Stimulated activated CD4-positive, alpha-beta T cell treated with anti-CD3 and anti-CD28 coated beads, Interleukin-4, amount 100 ng/mL, for 1 hour (primary cell): ENCODE measurements around the gene FGFBP1.

Experiments
- DNase-seq: peaks from one replicate; pipeline ENCODE4 v3.0.0-alpha.2; 2020

FGFBP1 gene

GRCh38 chr4:15910155-15910940 lies 28.2 kb downstream of the FGFBP1 start:
- DNase-seq = no peak

DNA sequence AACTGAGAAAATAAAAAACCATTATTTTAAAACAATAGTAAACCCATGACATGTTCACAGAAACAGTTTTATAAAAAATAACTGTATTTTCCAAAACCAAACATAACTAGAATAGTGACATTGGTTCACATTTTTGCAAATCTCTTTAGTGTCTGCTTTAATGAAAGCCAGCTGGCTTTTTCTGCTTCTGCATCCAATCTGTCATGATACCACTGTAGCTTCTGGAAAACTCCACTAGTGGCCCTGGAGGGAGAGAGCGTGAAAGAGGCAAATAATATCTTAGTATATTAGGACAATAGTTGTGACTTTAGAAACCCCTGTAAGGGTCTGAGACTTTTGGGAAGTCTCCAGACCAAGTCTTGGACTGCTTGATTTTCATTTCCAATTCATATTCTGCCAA lies 31.1 kb downstream of the FGFBP1 start:
- DNase-seq = no peak

- peak; percentile 8 for DNase-seq
Measured at GRCh38 chr4:15906020-15906443, 32.5 kb downstream of the FGFBP1 start.

DNA sequence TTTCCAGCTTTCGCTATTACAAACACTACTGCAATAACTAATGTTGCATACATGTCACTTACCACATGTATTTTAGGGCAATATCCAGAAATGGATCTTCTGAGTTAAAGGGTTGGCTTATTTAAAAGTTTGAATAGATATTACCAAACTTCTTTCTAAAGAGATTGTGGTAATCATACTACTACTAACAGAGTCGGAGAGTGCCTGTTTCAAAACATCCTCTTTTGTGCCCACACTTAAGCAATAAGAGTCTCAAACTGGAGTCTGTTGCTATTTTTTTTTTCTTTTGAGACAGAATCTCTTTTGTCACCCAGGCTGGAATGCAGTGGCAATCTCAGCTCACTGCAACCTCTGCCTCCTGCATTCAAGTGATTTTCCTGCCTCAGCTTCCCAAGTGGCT lies 35.8 kb downstream of the FGFBP1 start:
- DNase-seq = no peak

GRCh38 chr4:15901998-15902397 lies 36.5 kb downstream of the FGFBP1 start:
- DNase-seq = no peak

GRCh38 chr4:15901007-15901406 lies 37.5 kb downstream of the FGFBP1 start:
- DNase-seq = no peak

DNA sequence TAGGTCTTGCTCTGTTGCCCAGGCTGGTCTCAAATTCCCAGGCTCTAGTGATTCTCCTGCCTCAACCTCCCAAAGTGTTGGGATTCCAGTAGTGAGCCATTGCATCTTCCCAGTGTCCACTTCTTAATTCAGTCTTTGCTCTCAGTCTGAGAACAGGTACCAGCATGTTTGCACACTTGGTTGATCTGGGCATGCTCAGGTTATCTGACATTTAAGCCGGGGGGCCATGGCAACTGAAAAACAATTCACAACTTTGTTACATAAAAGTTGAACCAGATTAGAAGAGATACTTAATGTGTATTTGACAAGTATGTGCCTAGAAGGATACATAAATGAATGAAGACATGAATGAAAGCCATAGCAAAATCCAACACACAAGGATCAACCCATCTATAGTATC lies 39.0 kb downstream of the FGFBP1 start:
- DNase-seq = no peak

- DNase-seq = no peak
Measured at GRCh38 chr4:15898902-15899301, 39.6 kb downstream of the FGFBP1 start.

- no peak for DNase-seq
Measured at GRCh38 chr4:15897577-15897976, 41.0 kb downstream of the FGFBP1 start.

- DNase-seq = no peak
Measured at GRCh38 chr4:15894921-15895916, 43.3 kb downstream of the FGFBP1 start.

DNA sequence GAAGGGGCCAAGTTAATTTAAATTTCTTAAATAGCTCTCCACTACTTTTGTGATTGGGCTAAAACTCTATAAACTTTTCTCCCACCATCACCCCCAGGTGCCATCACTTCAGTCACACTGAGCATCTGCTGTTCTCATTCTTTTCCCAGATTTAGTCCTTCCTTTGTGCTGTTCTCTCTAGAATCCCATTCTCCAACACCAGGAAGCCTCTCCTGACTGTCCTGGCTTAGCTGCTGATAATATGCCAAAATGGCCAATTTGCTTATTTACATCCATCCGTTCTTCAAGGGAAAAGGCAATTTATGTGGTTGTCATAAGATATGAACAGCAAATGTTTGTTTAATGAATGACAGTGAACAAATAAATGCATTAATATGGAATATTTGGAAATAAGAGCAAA lies 44.1 kb downstream of the FGFBP1 start:
- DNase-seq = no peak

- no peak for DNase-seq
Measured at GRCh38 chr4:15893962-15894361, 44.6 kb downstream of the FGFBP1 start.

DNA sequence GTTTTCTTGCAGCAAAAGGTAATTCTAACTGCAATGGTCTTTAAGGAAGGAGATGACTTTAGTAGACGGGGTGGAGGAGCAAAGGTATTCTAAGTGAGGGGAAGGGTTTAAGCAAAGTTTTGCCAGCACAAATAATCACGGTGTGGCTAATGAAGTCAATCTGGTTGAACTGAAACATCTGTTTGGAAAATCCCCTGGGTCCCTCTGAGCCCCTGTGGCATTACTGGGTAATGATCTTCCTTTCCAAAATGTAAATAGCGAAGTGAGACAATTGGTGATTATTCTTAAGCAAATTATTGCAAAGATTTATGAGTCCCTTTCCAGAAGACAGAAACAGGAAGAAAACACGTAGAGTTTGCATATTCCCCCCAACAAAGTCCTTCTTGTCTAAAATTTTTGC lies 47.2 kb downstream of the FGFBP1 start:
- DNase-seq = no peak

- DNase-seq = no peak
Measured at GRCh38 chr4:15890246-15890829, 48.2 kb downstream of the FGFBP1 start.

DNA sequence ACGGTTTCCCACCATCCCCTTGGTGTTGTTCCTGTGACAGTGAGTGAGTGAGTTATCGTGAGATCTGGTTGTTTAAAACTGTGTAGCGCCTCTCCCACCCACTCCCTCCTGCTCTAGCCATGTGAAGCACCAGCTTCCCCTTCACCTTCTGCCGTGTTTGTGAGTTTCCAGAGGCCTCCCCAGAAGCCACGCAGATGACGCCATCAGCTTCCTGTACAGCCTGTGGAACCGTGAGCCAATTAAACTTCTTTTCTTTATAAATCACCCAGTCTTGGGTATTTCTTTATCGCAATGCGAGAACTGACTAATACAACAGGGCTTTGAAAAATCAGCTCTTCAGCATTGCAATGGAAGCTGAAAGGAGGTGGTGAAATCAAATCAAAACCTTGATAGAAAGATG lies 50.0 kb downstream of the FGFBP1 start:
- DNase-seq = no peak
